Measurements from ENCODE around the gene S100A3. TPM values are rescaled to one million over a fixed set of nuclear protein-coding genes. Genes with fewer than 3 reads are reported as not detected.

S100A3 gene
- total RNA-seq, 4 donors from 2014 or later, result 1.2 to 78.2 (median 2.2) TPM; not detected in 1

DNA sequence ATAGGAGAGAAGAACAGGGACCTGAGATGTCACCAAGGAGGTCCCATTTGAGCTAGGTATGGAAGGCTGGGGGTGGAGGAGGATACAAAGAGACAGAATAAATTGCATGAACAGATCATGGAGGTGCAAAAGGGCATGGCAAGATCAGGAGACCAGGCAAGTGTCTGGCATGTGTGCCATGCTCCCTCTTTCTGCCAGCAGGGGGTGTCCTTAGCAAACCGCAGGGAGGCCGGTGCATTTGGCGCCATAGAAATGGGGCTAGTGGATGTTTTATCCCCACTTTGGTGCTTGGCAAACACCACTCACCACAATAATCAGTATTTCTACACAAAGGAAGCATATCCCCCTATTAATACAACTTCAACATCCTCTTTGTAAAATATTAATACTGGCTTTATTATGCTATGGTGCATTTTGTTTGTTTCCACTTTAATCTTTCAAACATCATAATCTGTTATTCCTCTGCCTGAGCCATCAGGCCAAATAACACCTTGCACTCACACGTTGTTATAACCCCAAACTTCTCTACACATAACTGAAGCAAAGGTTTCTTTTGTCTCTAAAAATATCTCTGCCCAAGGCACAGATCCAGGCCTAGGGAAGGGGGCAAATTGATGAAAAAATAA is 39.2 kb downstream of the S100A3 start:
- DNase-seq (ENCODE audit: low spot score in 2 of 2), result no peak
- intact Hi-C loops (cut with DNase I; ENCODE audit: low total_unique reads), result loop anchor here (5.0 to 10.0 kb wide), 3 partner anchors 57 to 475 kb away; partner anchors contain the start of genes RAB13 and S100A2
- TF ChIP-seq, protein P1, sequence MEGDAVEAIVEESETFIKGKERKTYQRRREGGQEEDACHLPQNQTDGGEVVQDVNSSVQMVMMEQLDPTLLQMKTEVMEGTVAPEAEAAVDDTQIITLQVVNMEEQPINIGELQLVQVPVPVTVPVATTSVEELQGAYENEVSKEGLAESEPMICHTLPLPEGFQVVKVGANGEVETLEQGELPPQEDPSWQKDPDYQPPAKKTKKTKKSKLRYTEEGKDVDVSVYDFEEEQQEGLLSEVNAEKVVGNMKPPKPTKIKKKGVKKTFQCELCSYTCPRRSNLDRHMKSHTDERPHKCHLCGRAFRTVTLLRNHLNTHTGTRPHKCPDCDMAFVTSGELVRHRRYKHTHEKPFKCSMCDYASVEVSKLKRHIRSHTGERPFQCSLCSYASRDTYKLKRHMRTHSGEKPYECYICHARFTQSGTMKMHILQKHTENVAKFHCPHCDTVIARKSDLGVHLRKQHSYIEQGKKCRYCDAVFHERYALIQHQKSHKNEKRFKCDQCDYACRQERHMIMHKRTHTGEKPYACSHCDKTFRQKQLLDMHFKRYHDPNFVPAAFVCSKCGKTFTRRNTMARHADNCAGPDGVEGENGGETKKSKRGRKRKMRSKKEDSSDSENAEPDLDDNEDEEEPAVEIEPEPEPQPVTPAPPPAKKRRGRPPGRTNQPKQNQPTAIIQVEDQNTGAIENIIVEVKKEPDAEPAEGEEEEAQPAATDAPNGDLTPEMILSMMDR (IDR thresholded peaks at IDR 0.05), result no peak
- no peak for TF ChIP-seq POLR2A (IDR thresholded peaks at IDR 0.05)
- WGBS, 2 donors, result 69 to 75% methylated on average over 4 of the region's 4 CpGs
- no peak overlapping the region for H3K4me3 ChIP-seq (ENCODE audit: low read depth, poor library complexity, severe bottlenecking)

DNA sequence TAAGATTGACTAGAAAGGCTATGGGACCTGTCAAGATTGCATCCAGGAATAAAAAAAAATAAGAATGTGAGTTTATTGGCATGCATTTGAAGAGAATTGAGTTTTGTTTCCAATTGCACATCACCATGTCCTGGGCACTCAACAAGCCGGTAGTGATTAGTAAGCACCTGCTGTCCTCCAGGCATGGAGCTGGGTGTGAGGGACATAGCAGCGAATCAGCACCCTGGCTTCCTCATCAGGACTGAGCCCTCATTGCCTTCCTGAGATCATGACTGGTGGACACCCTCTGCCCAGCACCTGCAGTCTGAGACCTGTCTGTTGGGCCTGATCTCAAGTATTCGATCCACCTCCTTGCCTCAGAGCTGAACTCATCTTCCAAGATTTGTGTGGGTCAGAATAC is 40.0 kb downstream of the S100A3 start:
- no peak for DNase-seq (ENCODE audit: low spot score in 2 of 2)
- intact Hi-C loops (cut with DNase I; ENCODE audit: low total_unique reads), result no loop called here
- no peak overlapping the region for H3K4me3 ChIP-seq (ENCODE audit: low read depth, poor library complexity, severe bottlenecking)
- TF ChIP-seq, protein P1 (IDR thresholded peaks at IDR 0.05), result no peak
- no peak for TF ChIP-seq POLR2A (IDR thresholded peaks at IDR 0.05)
- 81 to 84% methylated on average over 3 of the region's 3 CpGs for WGBS, 2 donors

DNA sequence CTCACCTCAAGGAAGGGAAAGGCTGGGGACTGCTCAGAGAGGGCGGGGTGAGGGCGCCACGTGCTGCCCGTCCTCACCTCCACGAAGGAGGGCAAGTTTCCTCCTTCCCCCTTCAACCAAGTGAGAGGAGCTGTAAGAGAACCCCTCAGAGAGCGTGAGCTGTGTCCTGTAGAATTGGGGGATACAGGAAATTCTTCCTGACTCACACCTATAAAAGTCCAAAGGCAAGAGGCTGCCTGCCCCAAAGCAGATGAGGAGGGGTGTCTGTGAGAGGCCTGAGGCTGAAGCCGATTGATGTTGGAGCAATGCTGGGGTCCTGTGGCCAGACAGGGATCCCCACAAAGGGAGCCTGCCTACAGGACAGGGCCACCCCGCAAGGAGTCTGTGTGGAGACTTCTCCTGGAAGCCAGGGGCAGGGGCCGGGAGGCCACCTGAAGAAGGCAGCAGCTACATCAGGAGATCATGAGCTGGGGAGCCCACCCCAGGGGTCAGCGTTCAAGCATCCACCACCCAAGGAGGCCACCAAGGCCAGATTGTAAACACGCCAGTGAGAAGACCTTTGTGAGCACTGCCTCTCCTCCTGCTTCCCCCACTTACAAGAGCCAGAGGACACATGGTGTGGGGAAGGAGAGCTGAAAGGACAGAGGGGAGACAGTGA is 41.0 kb downstream of the S100A3 start:
- TF ChIP-seq, protein P1 (IDR thresholded peaks at IDR 0.05), result no peak
- no peak for TF ChIP-seq POLR2A (IDR thresholded peaks at IDR 0.05)
- intact Hi-C loops (cut with DNase I; ENCODE audit: low total_unique reads), result no loop called here
- WGBS, 2 donors, result 82 to 83% methylated on average over 11 of the region's 11 CpGs
- DNase-seq (ENCODE audit: low spot score in 2 of 2), result no peak
- H3K4me3 ChIP-seq (ENCODE audit: low read depth, poor library complexity, severe bottlenecking), result no peak overlapping the region

DNA sequence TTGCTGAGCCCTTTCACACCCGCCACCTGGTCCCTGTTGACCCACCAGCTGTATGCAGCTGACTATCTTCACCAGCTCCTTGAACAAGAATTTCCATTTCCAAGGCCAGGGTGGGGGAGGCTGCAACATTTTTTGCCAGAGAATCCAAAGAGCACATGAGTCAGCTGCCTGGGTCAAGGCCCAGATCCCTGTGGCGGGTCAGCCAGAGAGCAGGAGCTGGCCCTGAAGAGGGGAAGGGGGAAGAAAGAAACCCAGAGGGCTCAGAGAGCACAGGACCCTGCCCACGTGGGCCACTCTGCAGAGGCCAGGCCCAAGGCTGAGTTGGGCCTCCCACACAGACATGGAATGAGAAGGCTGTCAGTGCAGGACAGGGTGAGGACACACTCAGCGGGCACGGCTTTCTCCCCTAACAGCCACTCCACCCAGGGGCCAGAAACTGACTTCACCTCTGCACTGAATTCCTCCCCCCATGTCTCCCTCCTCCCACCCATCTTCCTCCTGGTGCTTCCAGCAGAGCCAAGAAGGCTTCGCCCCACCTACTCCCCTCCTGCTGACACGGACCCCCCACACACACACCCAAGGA is 42.1 kb downstream of the S100A3 start:
- DNase-seq (ENCODE audit: low spot score in 2 of 2), result peak; percentile 80 to 95
- no peak overlapping the region for H3K4me3 ChIP-seq (ENCODE audit: low read depth, poor library complexity, severe bottlenecking)
- intact Hi-C loops (cut with DNase I; ENCODE audit: low total_unique reads), result no loop called here
- TF ChIP-seq POLR2A (IDR thresholded peaks at IDR 0.05), result no peak
- TF ChIP-seq, protein P1 (IDR thresholded peaks at IDR 0.05), result no peak
- WGBS, 2 donors, result 27 to 30% methylated on average over 7 of the region's 7 CpGs

DNA sequence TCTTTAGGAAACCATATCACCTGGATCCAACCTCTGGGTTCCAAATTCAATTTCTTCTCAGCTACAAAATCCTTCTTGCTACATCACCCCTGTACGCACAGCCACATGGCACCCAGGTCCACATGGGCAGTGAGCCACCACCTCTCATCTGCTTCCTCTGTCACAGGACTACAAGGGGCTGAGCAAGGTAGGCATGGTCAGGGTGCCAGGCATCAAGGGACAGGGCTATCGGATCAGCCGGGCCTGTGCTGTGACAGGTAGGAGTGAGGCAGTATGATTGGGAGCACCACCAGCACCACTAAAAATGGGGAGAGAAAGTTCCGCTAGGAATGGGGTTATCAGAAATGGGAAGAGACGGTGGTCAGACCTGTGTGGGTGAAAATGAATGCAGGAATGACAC is 42.7 kb downstream of the S100A3 start:
- intact Hi-C loops (cut with DNase I; ENCODE audit: low total_unique reads), result no loop called here
- no peak for DNase-seq (ENCODE audit: low spot score in 2 of 2)
- no peak for TF ChIP-seq POLR2A (IDR thresholded peaks at IDR 0.05)
- TF ChIP-seq, protein P1 (IDR thresholded peaks at IDR 0.05), result no peak
- 81 to 85% methylated on average over 5 of the region's 5 CpGs for WGBS, 2 donors
- H3K4me3 ChIP-seq (ENCODE audit: low read depth, poor library complexity, severe bottlenecking), result no peak overlapping the region
